Memory B cell (primary cell): ENCODE results near the gene NKD2.

ENCODE experiments used
- ATAC-seq: fragments of 150-1000 bp; cut with Tn5 transposase; 2 replicates; pipeline ENCODE4 v1.10.0; 2021; ENCODE audit warnings: low read depth, mild to moderate bottlenecking, moderate library complexity
- DNase-seq, 2 donors: peaks; one replicate each; pipeline ENCODE4 v3.0.0; 2022; ENCODE audit warnings: low spot score in 2 of 2
- H3K27ac Mint-ChIP-seq: one replicate; pipeline ENCODE4 v1.8.0; 2022; ENCODE audit warnings: mild to moderate bottlenecking, moderate library complexity, mixed read lengths
- H3K27me3 Mint-ChIP-seq: one replicate; pipeline ENCODE4 v1.8.0; 2022; ENCODE audit warnings: mixed read lengths
- H3K36me3 Mint-ChIP-seq: one replicate; pipeline ENCODE4 v1.8.0; 2022; ENCODE audit warnings: mild to moderate bottlenecking, mixed read lengths
- H3K4me1 Mint-ChIP-seq: one replicate; pipeline ENCODE4 v1.8.0; 2022; ENCODE audit warnings: mixed read lengths
- H3K4me3 Mint-ChIP-seq: one replicate; pipeline ENCODE4 v1.8.0; 2022; ENCODE audit warnings: mild to moderate bottlenecking, moderate library complexity, mixed read lengths
- H3K9me3 Mint-ChIP-seq: one replicate; pipeline ENCODE4 v1.8.0; 2022; ENCODE audit warnings: mixed read lengths

NKD2 gene

GRCh38 chr5:1029945-1030625 is 21.5 kb downstream of the NKD2 start:
- no peak overlapping the region for H3K4me3 Mint-ChIP-seq
- H3K27ac Mint-ChIP-seq, result no peak overlapping the region
- peaks cover 1% of the 10 kb centered on the region for H3K36me3 Mint-ChIP-seq
- H3K4me1 Mint-ChIP-seq, result peaks cover 2% of the 10 kb centered on the region
- no peaks in the 10 kb centered on the region for H3K9me3 Mint-ChIP-seq
- no peak for DNase-seq
- ATAC-seq, result no peak
- H3K27me3 Mint-ChIP-seq, result peaks cover 11% of the 10 kb centered on the region

- peaks cover 12% of the 10 kb centered on the region for H3K27me3 Mint-ChIP-seq
- H3K9me3 Mint-ChIP-seq, result no peaks in the 10 kb centered on the region
- ATAC-seq (no peak), DNase-seq (no peak)
- no peak overlapping the region for H3K27ac Mint-ChIP-seq
- H3K36me3 Mint-ChIP-seq, result peaks cover 1% of the 10 kb centered on the region
- no peak overlapping the region for H3K4me3 Mint-ChIP-seq
- peaks cover 2% of the 10 kb centered on the region for H3K4me1 Mint-ChIP-seq
Measured at GRCh38 chr5:1030801-1031271, 22.2 kb downstream of the NKD2 start.

- H3K27ac Mint-ChIP-seq, result no peak overlapping the region
- H3K4me3 Mint-ChIP-seq, result no peak overlapping the region
- peaks cover 13% of the 10 kb centered on the region for H3K27me3 Mint-ChIP-seq
- DNase-seq (no peak), ATAC-seq (no peak)
- H3K4me1 Mint-ChIP-seq, result peaks cover 2% of the 10 kb centered on the region
- H3K9me3 Mint-ChIP-seq, result no peaks in the 10 kb centered on the region
- peaks cover 1% of the 10 kb centered on the region for H3K36me3 Mint-ChIP-seq
Measured at GRCh38 chr5:1031306-1031959, 22.8 kb downstream of the NKD2 start.

- ATAC-seq, result no peak
- peaks cover 1% of the 10 kb centered on the region for H3K36me3 Mint-ChIP-seq
- H3K4me1 Mint-ChIP-seq, result peaks cover 2% of the 10 kb centered on the region
- no peak overlapping the region for H3K27ac Mint-ChIP-seq
- no peak for DNase-seq
- no peak overlapping the region for H3K4me3 Mint-ChIP-seq
- H3K27me3 Mint-ChIP-seq, result peaks cover 17% of the 10 kb centered on the region
- H3K9me3 Mint-ChIP-seq, result no peaks in the 10 kb centered on the region
Measured at GRCh38 chr5:1032011-1032410, 23.4 kb downstream of the NKD2 start.

GRCh38 chr5:1032551-1033027 is 24.0 kb downstream of the NKD2 start:
- no peaks in the 10 kb centered on the region for H3K9me3 Mint-ChIP-seq
- DNase-seq (no peak), ATAC-seq (no peak)
- no peak overlapping the region for H3K4me3 Mint-ChIP-seq
- H3K27me3 Mint-ChIP-seq, result peaks cover 17% of the 10 kb centered on the region
- H3K36me3 Mint-ChIP-seq, result peaks cover 1% of the 10 kb centered on the region
- peaks cover 2% of the 10 kb centered on the region for H3K4me1 Mint-ChIP-seq
- no peak overlapping the region for H3K27ac Mint-ChIP-seq

- DNase-seq, result no peak
- no peak for ATAC-seq
- H3K9me3 Mint-ChIP-seq, result no peaks in the 10 kb centered on the region
- H3K4me1 Mint-ChIP-seq, result peaks cover 2% of the 10 kb centered on the region
- H3K27ac Mint-ChIP-seq, result no peak overlapping the region
- no peak overlapping the region for H3K4me3 Mint-ChIP-seq
- H3K36me3 Mint-ChIP-seq, result peaks cover 1% of the 10 kb centered on the region
- H3K27me3 Mint-ChIP-seq, result peaks cover 17% of the 10 kb centered on the region
Measured at GRCh38 chr5:1033178-1033577, 24.6 kb downstream of the NKD2 start.

- Mint-ChIP-seq H3K27ac (no peak overlapping the region), H3K36me3 (peaks cover 1% of the 10 kb centered on the region), H3K27me3 (peaks cover 15% of the 10 kb centered on the region), H3K4me3 (no peak overlapping the region), H3K9me3 (no peaks in the 10 kb centered on the region), H3K4me1 (peaks cover 2% of the 10 kb centered on the region)
- no peak for DNase-seq
- ATAC-seq, result no peak
Measured at GRCh38 chr5:1033606-1034420, 25.2 kb downstream of the NKD2 start.

GRCh38 chr5:1034421-1034905 is 25.9 kb downstream of the NKD2 start:
- no peak overlapping the region for H3K27ac Mint-ChIP-seq
- H3K4me3 Mint-ChIP-seq, result no peak overlapping the region
- peaks cover 13% of the 10 kb centered on the region for H3K27me3 Mint-ChIP-seq
- no peak for ATAC-seq
- no peaks in the 10 kb centered on the region for H3K9me3 Mint-ChIP-seq
- no peak for DNase-seq
- H3K36me3 Mint-ChIP-seq, result peaks cover 1% of the 10 kb centered on the region
- peaks cover 2% of the 10 kb centered on the region for H3K4me1 Mint-ChIP-seq

- H3K4me3 Mint-ChIP-seq, result no peak overlapping the region
- no peak for ATAC-seq
- H3K27ac Mint-ChIP-seq, result no peak overlapping the region
- H3K36me3 Mint-ChIP-seq, result peaks cover 1% of the 10 kb centered on the region
- H3K4me1 Mint-ChIP-seq, result peaks cover 2% of the 10 kb centered on the region
- H3K27me3 Mint-ChIP-seq, result peaks cover 13% of the 10 kb centered on the region
- H3K9me3 Mint-ChIP-seq, result no peaks in the 10 kb centered on the region
- no peak for DNase-seq
Measured at GRCh38 chr5:1034986-1035385, 26.4 kb downstream of the NKD2 start.

GRCh38 chr5:1035421-1036405 is 27.1 kb downstream of the NKD2 start:
- peaks cover 1% of the 10 kb centered on the region for H3K36me3 Mint-ChIP-seq
- no peak for DNase-seq
- ATAC-seq, result no peak
- no peak overlapping the region for H3K27ac Mint-ChIP-seq
- peaks cover 2% of the 10 kb centered on the region for H3K4me1 Mint-ChIP-seq
- H3K9me3 Mint-ChIP-seq, result no peaks in the 10 kb centered on the region
- H3K27me3 Mint-ChIP-seq, result peaks cover 13% of the 10 kb centered on the region
- H3K4me3 Mint-ChIP-seq, result no peak overlapping the region

GRCh38 chr5:1036504-1037122 is 28.0 kb downstream of the NKD2 start:
- ATAC-seq (no peak), DNase-seq (no peak)
- Mint-ChIP-seq H3K4me3 (no peak overlapping the region), H3K27me3 (peaks cover 13% of the 10 kb centered on the region), H3K27ac (no peak overlapping the region), H3K9me3 (peaks cover 8% of the 10 kb centered on the region), H3K4me1 (peaks cover 9% of the 10 kb centered on the region), H3K36me3 (peaks cover 1% of the 10 kb centered on the region)

- H3K27ac Mint-ChIP-seq, result no peak overlapping the region
- H3K36me3 Mint-ChIP-seq, result peaks cover 1% of the 10 kb centered on the region
- no peak overlapping the region for H3K4me3 Mint-ChIP-seq
- peaks cover 13% of the 10 kb centered on the region for H3K27me3 Mint-ChIP-seq
- H3K4me1 Mint-ChIP-seq, result peaks cover 14% of the 10 kb centered on the region
- ATAC-seq, result no peak
- H3K9me3 Mint-ChIP-seq, result peaks cover 14% of the 10 kb centered on the region
- no peak for DNase-seq
Measured at GRCh38 chr5:1037123-1037670, 28.6 kb downstream of the NKD2 start.
